ENCODE data around the gene GALNS. TPM values are rescaled to one million over a fixed set of nuclear protein-coding genes. Genes with fewer than 3 reads are reported as not detected.

GALNS gene
- total and polyA plus RNA-seq, 3 donors from 2014 or later: 55.9 to 94.4 (median 65.3) TPM

GRCh38 chr16:88899901-88900661 lies 43.3 kb upstream of the GALNS start:
- Histone ChIP-seq H3K27me3 (no peaks in the 10 kb centered on the region), H3K9me3 (no peaks in the 10 kb centered on the region), H3K27ac (no peak overlapping the region), H3K4me1 (no peaks in the 10 kb centered on the region), H3K4me3 (no peak overlapping the region), H3K36me3 (ENCODE audit: low read depth, missing control alignments) (no peaks in the 10 kb centered on the region)
- WGBS, 2 donors: 86 to 88% methylated on average over 19 to 39 of the region's 41 CpGs
- no peak for DNase-seq
- TF ChIP-seq CTCF (IDR thresholded peaks at IDR 0.05): no peak
- TF ChIP-seq POLR2A (IDR thresholded peaks at IDR 0.05): no peak
- intact Hi-C loops (cut with DNase I; ENCODE audit: low total_unique reads): no loop called here

- Histone ChIP-seq H3K9me3 (no peaks in the 10 kb centered on the region), H3K27me3 (no peaks in the 10 kb centered on the region), H3K4me3 (no peak overlapping the region), H3K36me3 (ENCODE audit: low read depth, missing control alignments) (no peaks in the 10 kb centered on the region), H3K4me1 (no peaks in the 10 kb centered on the region), H3K27ac (no peak overlapping the region)
- intact Hi-C loops (cut with DNase I; ENCODE audit: low total_unique reads): no loop called here
- 90% methylated on average over 26 to 34 of the region's 34 CpGs for WGBS, 2 donors
- DNase-seq: no peak
- TF ChIP-seq POLR2A (IDR thresholded peaks at IDR 0.05) (no peak), CTCF (IDR thresholded peaks at IDR 0.05) (no peak)
Observed at GRCh38 chr16:88897696-88898425, 41.1 kb upstream of the GALNS start.

GRCh38 chr16:88896238-88897070 lies 39.7 kb upstream of the GALNS start:
- no peak for DNase-seq
- H3K4me1 ChIP-seq: no peaks in the 10 kb centered on the region
- H3K9me3 ChIP-seq: no peaks in the 10 kb centered on the region
- no peak overlapping the region for H3K27ac ChIP-seq
- WGBS, 2 donors: 90 to 94% methylated on average over 29 to 57 of the region's 57 CpGs
- no peaks in the 10 kb centered on the region for H3K27me3 ChIP-seq
- no peaks in the 10 kb centered on the region for H3K36me3 ChIP-seq (ENCODE audit: low read depth, missing control alignments)
- TF ChIP-seq POLR2A (IDR thresholded peaks at IDR 0.05) (no peak), CTCF (IDR thresholded peaks at IDR 0.05) (no peak)
- intact Hi-C loops (cut with DNase I; ENCODE audit: low total_unique reads): no loop called here
- H3K4me3 ChIP-seq: no peak overlapping the region

- Histone ChIP-seq H3K36me3 (ENCODE audit: low read depth, missing control alignments) (no peaks in the 10 kb centered on the region), H3K27ac (no peak overlapping the region), H3K9me3 (no peaks in the 10 kb centered on the region), H3K4me3 (no peak overlapping the region), H3K27me3 (no peaks in the 10 kb centered on the region), H3K4me1 (no peaks in the 10 kb centered on the region)
- DNase-seq: no peak
- TF ChIP-seq POLR2A (IDR thresholded peaks at IDR 0.05) (no peak), CTCF (IDR thresholded peaks at IDR 0.05) (no peak)
- intact Hi-C loops (cut with DNase I; ENCODE audit: low total_unique reads): no loop called here
- 84 to 93% methylated on average over 13 to 22 of the region's 22 CpGs for WGBS, 2 donors
Observed at GRCh38 chr16:88895335-88895734, 38.6 kb upstream of the GALNS start.
